ENCODE results near the gene SAMD4B. TPM values are rescaled to one million over a fixed set of nuclear protein-coding genes. Genes with fewer than 3 reads are reported as not detected.

The SAMD4B gene
- total and polyA plus RNA-seq, 9 of the 15 experiments (the other 6 are each of a cell fraction or from before 2014, with no cell fraction given) = 3.4 to 90.5 (median 38.0) TPM

- peak; percentile 45; the same call in 1 of the 2 replicates for TF ChIP-seq ZNF512 (tag; IDR thresholded peaks at IDR 0.05)
- TF ChIP-seq ZNF165 (CRISPR knock-in tag; IDR thresholded peaks at IDR 0.05; ENCODE audit: borderline replicate concordance) = no peak
- TF ChIP-seq THRB (CRISPR knock-in tag; conservative IDR thresholded peaks at IDR 0.05) = 0 out of 2 replicates have a peak, but pooled peaks have one; percentile 9
- TF ChIP-seq ADNP (tag; IDR thresholded peaks at IDR 0.05) = no peak
- TF ChIP-seq C11orf30 (IDR thresholded peaks at IDR 0.05; ENCODE audit: low read depth) = peak; percentile 54; the same call in 1 of the 2 replicates
- TF ChIP-seq KDM1A (IDR thresholded peaks at IDR 0.05) = peak in 1 of 2 experiments; percentile 10; a peak in 1 of 4 replicates
- TF ChIP-seq ZNF175 (CRISPR knock-in tag; IDR thresholded peaks at IDR 0.05; ENCODE audit: low read depth) = no peak
- no peak for TF ChIP-seq LCOR (CRISPR knock-in tag; IDR thresholded peaks at IDR 0.05)
- no peak for TF ChIP-seq ZNF75A (CRISPR knock-in tag; IDR thresholded peaks at IDR 0.05)
- TF ChIP-seq FOXJ2 (tag; IDR thresholded peaks at IDR 0.05) = no peak
Observed at GRCh38 chr19:39324242-39324842, 17.9 kb upstream of the SAMD4B start (continued).

Measured in K562 (cell line).